Transverse colon (tissue), 3 donors: ENCODE results near the gene FER1L5.

Experiments used
- EP300 ChIP-seq: sonication (generic); formaldehyde crosslinking; IDR thresholded peaks from one replicate; pipeline ENCODE4 v1.6.1; 2017; ENCODE audit warnings: antibody characterized with exemption, low read depth
- POLR2A ChIP-seq: fragments of 450-650 bp; IDR thresholded peaks from one replicate; pipeline ENCODE4 v1.6.1; 2016; ENCODE audit warnings: antibody characterized with exemption, mild to moderate bottlenecking, moderate library complexity
- TF ChIP-seq, protein P1 (sequence below), 5 experiments: fragments of 200-600 bp in 3 of 5; fragments of 450-650 bp in 2 of 5; sonication (generic) in 3 of 5; IDR thresholded peaks; 1 replicate in 2 of 5; 2 replicates in 3 of 5; pipeline ENCODE4 v1.5.1; 2016 to 2017; ENCODE audit warnings: antibody characterized with exemption in 5 of 5, inconsistent platforms in 3 of 5, mild to moderate bottlenecking in 2 of 5, moderate library complexity in 1 of 5

DNA sequence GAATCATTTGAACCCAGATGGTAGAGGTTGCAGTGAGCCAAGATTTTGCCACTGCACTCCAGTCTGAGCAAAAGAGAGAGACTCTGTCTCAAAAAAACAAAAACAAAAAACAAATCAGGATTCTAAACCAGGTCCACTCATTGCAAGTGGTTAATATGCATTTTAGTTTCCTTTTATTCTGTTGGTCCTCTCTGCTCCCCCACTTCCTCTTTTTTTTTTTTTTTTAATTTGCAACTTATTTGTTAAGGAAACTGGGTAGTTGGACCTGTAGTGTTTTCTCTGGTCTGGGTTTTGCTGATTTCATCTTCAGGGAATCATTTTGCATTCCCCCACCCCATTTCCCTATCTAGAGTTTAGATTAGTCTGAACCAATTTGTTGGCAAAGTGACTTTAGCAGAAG lies 14.0 kb downstream of the FER1L5 start:
- TF ChIP-seq POLR2A (no peak), EP300 (no peak)
- TF ChIP-seq, protein P1, sequence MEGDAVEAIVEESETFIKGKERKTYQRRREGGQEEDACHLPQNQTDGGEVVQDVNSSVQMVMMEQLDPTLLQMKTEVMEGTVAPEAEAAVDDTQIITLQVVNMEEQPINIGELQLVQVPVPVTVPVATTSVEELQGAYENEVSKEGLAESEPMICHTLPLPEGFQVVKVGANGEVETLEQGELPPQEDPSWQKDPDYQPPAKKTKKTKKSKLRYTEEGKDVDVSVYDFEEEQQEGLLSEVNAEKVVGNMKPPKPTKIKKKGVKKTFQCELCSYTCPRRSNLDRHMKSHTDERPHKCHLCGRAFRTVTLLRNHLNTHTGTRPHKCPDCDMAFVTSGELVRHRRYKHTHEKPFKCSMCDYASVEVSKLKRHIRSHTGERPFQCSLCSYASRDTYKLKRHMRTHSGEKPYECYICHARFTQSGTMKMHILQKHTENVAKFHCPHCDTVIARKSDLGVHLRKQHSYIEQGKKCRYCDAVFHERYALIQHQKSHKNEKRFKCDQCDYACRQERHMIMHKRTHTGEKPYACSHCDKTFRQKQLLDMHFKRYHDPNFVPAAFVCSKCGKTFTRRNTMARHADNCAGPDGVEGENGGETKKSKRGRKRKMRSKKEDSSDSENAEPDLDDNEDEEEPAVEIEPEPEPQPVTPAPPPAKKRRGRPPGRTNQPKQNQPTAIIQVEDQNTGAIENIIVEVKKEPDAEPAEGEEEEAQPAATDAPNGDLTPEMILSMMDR (IDR thresholded peaks at IDR 0.05) = no peak
